H1 (cell line): ENCODE measurements around the gene PIM1. TPM values are rescaled to one million over a fixed set of nuclear protein-coding genes. Genes with fewer than 3 reads are reported as not detected.

Experiments
- ASH2L ChIP-seq: fragments of 200-600, 300-600 bp; sonication (generic); IDR thresholded peaks from one replicate; pipeline ENCODE4 v1.7.1; 2017; ENCODE audit warnings: low read length
- ATF2 ChIP-seq: IDR thresholded peaks from 2 replicates; pipeline ENCODE4 v1.6.1; 2012; ENCODE audit warnings: low read length, inconsistent platforms
- BCL11A ChIP-seq, 2 experiments: IDR thresholded peaks; one replicate each; pipeline ENCODE4 v1.6.1; 2011; ENCODE audit warnings: low read depth in 2 of 2, low read length in 2 of 2, mild to moderate bottlenecking in 2 of 2
- CBX8 ChIP-seq: fragments of 300-800, 300-1000 bp; sonication (generic); IDR thresholded peaks from 2 replicates; pipeline ENCODE4 v1.7.1; 2016; ENCODE audit warnings: low read depth, low read length, borderline replicate concordance
- CHD1 ChIP-seq: IDR thresholded peaks from 2 replicates; pipeline ENCODE4 v1.6.1; 2012; ENCODE audit warnings: low read depth, low read length, improper control_type of control experiment
- CHD2 ChIP-seq: IDR thresholded peaks from 2 replicates; pipeline ENCODE4 v1.6.1; 2012; ENCODE audit warnings: low read length, improper control_type of control experiment
- CREB1 ChIP-seq: IDR thresholded peaks from 2 replicates; pipeline ENCODE4 v1.6.1; 2012; ENCODE audit warnings: inconsistent platforms
- EP300 ChIP-seq, 2 experiments: IDR thresholded peaks; 1 replicate in 1 of 2; 2 replicates in 1 of 2; pipeline ENCODE4 v1.6.1; 2011 to 2012; ENCODE audit warnings: low read depth in 2 of 2, low read length in 2 of 2, mild to moderate bottlenecking in 2 of 2, borderline replicate concordance in 1 of 2, inconsistent platforms in 1 of 2, moderate library complexity in 1 of 2
- EZH2 ChIP-seq: fragments of 200-600 bp; sonication (generic); IDR thresholded peaks from 2 replicates; pipeline ENCODE4 v1.7.1; 2012; ENCODE audit warnings: low read depth, mild to moderate bottlenecking, moderate library complexity, low read length, inconsistent platforms; ENCODE audit not compliant: severe bottlenecking
- JUN ChIP-seq: IDR thresholded peaks from 2 replicates; pipeline ENCODE4 v1.6.1; 2011; ENCODE audit warnings: low read depth, mild to moderate bottlenecking, improper control_type of control experiment, low read length
- JUND ChIP-seq: IDR thresholded peaks from 2 replicates; pipeline ENCODE4 v1.6.1; 2011; ENCODE audit warnings: mild to moderate bottlenecking, improper control_type of control experiment, low read length
- POLR2A ChIP-seq, 2 experiments: IDR thresholded peaks; 1 replicate in 1 of 2; 2 replicates in 1 of 2; pipeline ENCODE4 v1.6.1; 2011; ENCODE audit warnings: low read depth in 2 of 2, low read length in 2 of 2, mild to moderate bottlenecking in 2 of 2; ENCODE audit errors: control extremely low read depth in 1 of 2
- POLR2AphosphoS5 ChIP-seq: IDR thresholded peaks from 2 replicates; pipeline ENCODE4 v1.6.1; 2011; ENCODE audit warnings: low read depth, low read length
- RBBP5 ChIP-seq: IDR thresholded peaks from 2 replicates; pipeline ENCODE4 v1.7.1; 2012; ENCODE audit warnings: low read depth, mild to moderate bottlenecking, inconsistent platforms, low read length, moderate library complexity, borderline replicate concordance
- SIRT6 ChIP-seq: IDR thresholded peaks from one replicate; pipeline ENCODE4 v1.7.1; 2012; ENCODE audit warnings: low read length, inconsistent platforms
- SP1 ChIP-seq: IDR thresholded peaks from 2 replicates; pipeline ENCODE4 v1.6.1; 2011; ENCODE audit warnings: low read depth, low read length
- SP4 ChIP-seq: IDR thresholded peaks from 2 replicates; pipeline ENCODE4 v1.6.1; 2012; ENCODE audit warnings: low read length, inconsistent platforms
- TAF1 ChIP-seq: IDR thresholded peaks from 2 replicates; pipeline ENCODE4 v1.6.1; 2011; ENCODE audit warnings: mild to moderate bottlenecking, low read depth, low read length
- TAF7 ChIP-seq: optimal IDR thresholded peaks from 2 replicates; pipeline ENCODE3; 2011; ENCODE audit warnings: low read depth, mild to moderate bottlenecking, inconsistent platforms, low read length, moderate library complexity, borderline replicate concordance
- TBP ChIP-seq: IDR thresholded peaks from 2 replicates; pipeline ENCODE4 v1.6.1; 2011; ENCODE audit warnings: low read depth, low read length, improper control_type of control experiment
- TCF12 ChIP-seq: IDR thresholded peaks from 2 replicates; pipeline ENCODE4 v1.6.1; 2011; ENCODE audit warnings: low read depth, mild to moderate bottlenecking, low read length
- TEAD4 ChIP-seq: IDR thresholded peaks from 2 replicates; pipeline ENCODE4 v1.6.1; 2012; ENCODE audit warnings: low read depth, low read length, inconsistent platforms, mixed read lengths
- YY1 ChIP-seq: IDR thresholded peaks from 2 replicates; pipeline ENCODE4 v1.6.1; 2011; ENCODE audit warnings: low read depth, mild to moderate bottlenecking, low read length
- polyA plus RNA-seq, 7 experiments: library from polyadenylated mRNA; depleted of rRNA in 3 of 7; stranded (reverse) in 5 of 7; unstranded in 2 of 7; fragments of >200 nt in 5 of 7; fragments of 200-250 nt in 2 of 7; gene quantifications; 1 replicate in 5 of 7; 2 replicates in 1 of 7; 4 replicates in 1 of 7; pipeline versions ENCODE4 v1.2.1 to v1.2.3, GENCODE V29; 2011 to 2013; ENCODE audit warnings: missing spikeins in 2 of 7, mixed read lengths in 2 of 7
- total RNA-seq: library from RNA; stranded (reverse); fragmentation: NEBNext Ultra II Directional; extraction: Animal tissue kit (Norgen Biotek cat#: 25700); gene quantifications from 2 replicates; pipeline ENCODE4 v1.2.1, GENCODE V29; 2021

Gene PIM1
- total and polyA plus RNA-seq, 2 of the 8 experiments (the other 6 are each of a cell fraction or from before 2014, with no cell fraction given) = 25.5 to 94.9 TPM

GRCh38 chr6:37125774-37126492 lies 44.0 kb upstream of the PIM1 start (continued):
- TF ChIP-seq ATF2 = peak; percentile 57; the same call in 1 of the 2 replicates
- TF ChIP-seq SIRT6 = no peak
- TF ChIP-seq CHD1 = 0 out of 2 replicates have a peak, but pooled peaks have one; percentile 37
- peak; percentile 43; the same call in 1 of the 2 replicates for TF ChIP-seq YY1
- no peak for TF ChIP-seq BCL11A (IDR thresholded peaks at IDR 0.05; ENCODE audit: low read depth in 2 of 2, low read length in 2 of 2)
- TF ChIP-seq EZH2 = no peak
- no peak for TF ChIP-seq CBX8
- peak; percentile 59 for TF ChIP-seq POLR2AphosphoS5
- peak; percentile 73; the same call in 1 of the 2 replicates for TF ChIP-seq SP1
- TF ChIP-seq SP4 = 0 out of 2 replicates have a peak, but pooled peaks have one; percentile 15
- TF ChIP-seq JUND = peak; percentile 27; the same call in 1 of the 2 replicates
- no peak for TF ChIP-seq JUN
- TF ChIP-seq ASH2L = peak; percentile 88
- 0 out of 2 replicates have a peak, but pooled peaks have one; percentile 38 for TF ChIP-seq TCF12
- TF ChIP-seq POLR2A (IDR thresholded peaks at IDR 0.05; ENCODE audit: control extremely low read depth in 1 of 2, low read depth in 2 of 2, low read length in 2 of 2) = peak in 1 of 2 experiments; percentile 53; a peak in 2 of 3 replicates
- peak; percentile 57; the same call in 1 of the 2 replicates for TF ChIP-seq CREB1
- peak in 1 of 2 experiments; percentile 26; a peak in 1 of 3 replicates for TF ChIP-seq EP300 (IDR thresholded peaks at IDR 0.05; ENCODE audit: borderline replicate concordance in 1 of 2, low read depth in 2 of 2, low read length in 2 of 2)
- peak; percentile 75 for TF ChIP-seq RBBP5
- peak; percentile 99 for TF ChIP-seq TEAD4
- peak; percentile 77 for TF ChIP-seq TAF7
- TF ChIP-seq TBP = peak; percentile 65
- TF ChIP-seq CHD2 = 0 out of 2 replicates have a peak, but pooled peaks have one; percentile 4
- TF ChIP-seq TAF1 = peak; percentile 57
